ENCODE results near the gene COMT.

Gene COMT

DNA sequence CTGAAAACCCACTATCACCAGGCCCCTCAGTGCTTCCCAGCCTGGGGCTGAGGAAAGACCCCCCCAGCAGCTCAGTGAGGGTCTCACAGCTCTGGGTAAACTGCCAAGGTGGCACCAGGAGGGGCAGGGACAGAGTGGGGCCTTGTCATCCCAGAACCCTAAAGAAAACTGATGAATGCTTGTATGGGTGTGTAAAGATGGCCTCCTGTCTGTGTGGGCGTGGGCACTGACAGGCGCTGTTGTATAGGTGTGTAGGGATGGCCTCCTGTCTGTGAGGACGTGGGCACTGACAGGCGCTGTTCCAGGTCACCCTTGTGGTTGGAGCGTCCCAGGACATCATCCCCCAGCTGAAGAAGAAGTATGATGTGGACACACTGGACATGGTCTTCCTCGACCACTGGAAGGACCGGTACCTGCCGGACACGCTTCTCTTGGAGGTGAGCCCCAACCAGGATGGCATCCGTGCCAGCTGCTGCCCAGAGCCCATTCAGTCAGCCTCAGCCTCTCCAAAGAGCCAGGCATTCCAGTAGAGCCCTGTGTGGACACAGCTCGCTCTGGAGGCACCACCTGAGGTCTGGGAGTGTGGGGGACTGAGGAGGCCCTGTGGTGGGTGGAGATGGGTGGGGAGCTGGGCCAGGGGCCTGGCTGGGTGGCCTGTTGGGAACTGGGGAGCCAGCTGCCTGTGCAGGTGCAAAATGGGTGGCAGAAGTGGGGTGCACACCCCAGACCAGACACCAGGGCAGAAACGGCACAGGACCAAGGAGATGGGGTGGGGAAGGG is 22.5 kb downstream of the COMT start:
- no peak for DNase-seq
- in situ Hi-C loops (cut with HindIII; ENCODE audit: low pct_ligation_motif_present, low pct_unique_long_range_greater_than_20kb, low sequenced_read_pairs): no loop called here

DNA sequence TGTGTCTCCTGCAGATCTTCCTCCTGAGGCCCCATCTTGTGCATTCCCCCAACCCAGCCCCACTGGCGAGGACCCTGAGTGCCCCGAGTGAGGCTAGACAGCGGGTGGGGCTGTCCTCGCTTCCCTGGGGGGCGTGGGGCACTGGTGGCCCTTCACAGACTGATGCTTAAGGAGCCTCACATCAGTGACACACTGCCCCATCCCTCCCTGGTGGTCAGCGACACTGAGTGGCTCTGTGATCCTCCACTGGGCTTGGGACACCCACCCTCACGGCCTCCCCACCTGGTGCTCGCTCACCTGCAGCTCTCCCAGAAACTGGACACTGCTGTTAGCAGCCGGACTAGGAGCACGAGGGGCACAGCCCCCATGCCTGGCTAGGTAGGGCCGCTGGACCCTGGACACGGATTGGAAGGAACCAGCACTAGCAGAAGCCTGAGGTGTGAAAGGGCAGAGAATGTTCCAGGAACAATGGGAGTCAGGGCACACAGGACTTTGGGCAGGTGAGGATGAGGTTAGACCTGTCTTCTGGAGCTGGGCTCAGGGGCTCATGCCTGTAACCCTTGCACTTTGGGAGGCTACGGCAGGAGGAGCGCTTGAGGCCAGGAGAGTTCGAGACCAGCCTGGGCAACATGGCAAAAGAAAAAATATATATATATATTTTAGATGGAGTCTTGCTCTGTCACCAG is 23.3 kb downstream of the COMT start:
- no peak for DNase-seq
- in situ Hi-C loops (cut with HindIII; ENCODE audit: low pct_ligation_motif_present, low pct_unique_long_range_greater_than_20kb, low sequenced_read_pairs): no loop called here

DNA sequence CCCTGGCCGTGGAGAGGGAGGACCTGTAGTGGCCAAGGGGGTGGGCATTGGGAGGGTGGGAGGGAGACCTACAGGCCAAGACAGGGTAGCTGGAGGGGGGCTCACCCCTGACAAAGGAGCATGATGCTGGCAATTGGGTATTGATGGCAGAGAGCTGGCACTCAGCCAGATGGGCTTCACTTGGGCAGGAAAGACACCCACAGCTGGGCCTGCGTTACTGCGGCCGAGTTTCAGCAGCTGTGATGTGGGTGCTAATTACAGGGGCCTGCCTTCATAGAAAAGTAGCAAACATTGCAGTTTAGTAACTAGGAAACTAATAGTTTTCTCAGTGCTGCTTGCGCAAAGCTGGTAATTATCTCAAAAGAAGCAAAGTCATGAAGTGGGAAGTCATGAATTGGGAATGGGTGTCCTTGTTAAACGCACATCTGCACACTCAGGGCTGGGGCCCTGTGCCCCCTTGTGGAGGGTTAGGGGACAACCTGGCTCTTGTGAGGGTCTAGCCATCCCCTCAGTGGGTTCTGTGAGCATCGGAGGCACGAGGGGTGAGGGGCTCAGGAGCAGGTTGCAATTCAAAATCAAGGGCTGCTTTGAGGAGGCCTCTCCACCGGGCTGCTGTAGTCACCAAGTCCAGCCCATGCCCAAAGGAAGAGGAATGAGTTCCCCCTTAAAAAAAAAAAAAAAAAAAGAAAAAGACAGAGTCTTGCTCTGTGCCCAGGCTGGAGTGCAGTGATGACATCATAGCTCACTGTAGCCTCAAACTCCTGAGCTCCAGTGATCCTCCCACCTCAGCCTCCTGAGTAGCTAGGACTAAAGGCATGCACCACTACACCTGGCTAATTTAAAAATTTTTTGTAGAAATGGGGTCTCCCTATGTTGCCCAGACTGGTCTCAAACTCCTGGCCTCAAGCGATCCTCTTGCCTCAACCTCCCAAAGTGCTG is 24.5 kb downstream of the COMT start:
- no peak for DNase-seq
- in situ Hi-C loops (cut with HindIII; ENCODE audit: low pct_ligation_motif_present, low pct_unique_long_range_greater_than_20kb, low sequenced_read_pairs): no loop called here

DNA sequence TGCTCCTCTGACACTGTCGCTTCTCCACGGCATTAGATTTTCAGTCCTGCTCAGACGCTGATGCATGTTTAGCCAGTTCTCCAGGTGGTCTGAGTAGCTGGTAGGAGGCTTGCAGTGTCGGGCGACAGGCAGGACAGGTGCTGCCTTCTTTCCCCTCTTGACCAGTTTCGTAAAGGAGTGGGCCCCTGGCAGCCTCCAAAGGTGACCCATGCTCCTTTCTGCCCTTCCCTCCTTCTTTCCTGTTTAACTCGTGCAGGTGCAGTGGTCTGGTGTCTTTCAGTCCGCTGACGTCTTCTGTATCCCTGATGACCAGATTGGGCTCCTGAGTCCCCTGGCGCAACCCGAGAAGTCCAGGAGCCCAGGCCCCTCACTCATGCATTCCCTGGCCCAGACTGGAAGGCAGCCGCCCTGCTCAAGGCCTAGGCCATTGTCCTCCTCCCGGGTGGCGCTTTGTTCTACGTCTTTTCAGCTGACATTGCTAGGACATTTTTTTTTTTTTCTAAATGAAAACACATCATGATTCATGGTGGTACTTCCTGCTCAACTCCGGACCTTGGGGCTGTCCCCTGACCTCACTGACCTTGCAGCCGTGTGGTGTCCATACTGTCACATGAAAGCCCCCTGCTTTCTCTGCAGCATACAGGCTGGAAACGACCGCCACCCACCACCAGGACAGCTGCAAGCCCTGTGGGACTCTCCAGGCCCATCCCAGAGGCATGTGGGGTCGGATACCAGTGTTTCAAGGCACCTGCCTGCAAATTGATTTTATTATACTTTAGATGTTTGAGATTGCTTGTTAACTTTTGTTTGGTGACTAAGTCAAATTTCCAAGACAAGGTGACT is 25.6 kb downstream of the COMT start:
- in situ Hi-C loops (cut with HindIII; ENCODE audit: low pct_ligation_motif_present, low pct_unique_long_range_greater_than_20kb, low sequenced_read_pairs): no loop called here

DNA sequence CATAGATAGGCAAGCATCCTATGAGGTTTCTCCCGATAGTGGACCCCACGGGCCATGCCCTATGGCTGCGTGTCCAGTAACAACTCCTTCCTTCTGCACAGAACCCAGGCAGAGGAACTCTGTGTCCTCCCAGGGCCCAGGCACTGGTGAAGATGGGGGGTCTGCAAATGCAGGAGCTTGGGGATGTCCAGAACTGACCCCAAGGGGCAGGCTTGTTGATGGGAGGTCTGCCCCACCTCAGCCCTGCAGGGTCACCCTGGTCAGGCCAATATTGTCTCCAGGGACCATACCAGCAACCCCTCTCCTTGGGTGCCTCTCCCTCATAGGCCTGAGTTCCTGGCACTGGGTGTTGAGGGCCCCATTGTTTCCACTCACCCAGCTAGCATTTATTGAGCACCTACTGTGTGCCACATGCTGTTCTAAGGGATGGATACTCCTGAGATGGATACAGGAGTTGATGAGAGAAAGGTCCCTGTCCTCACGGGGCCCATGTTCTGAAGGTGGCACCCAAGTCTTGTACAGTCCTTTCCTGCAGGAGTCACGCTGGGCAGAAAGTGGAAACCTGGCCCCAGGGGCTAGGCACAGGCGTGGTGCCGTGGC is 26.4 kb downstream of the COMT start:
- in situ Hi-C loops (cut with HindIII; ENCODE audit: low pct_ligation_motif_present, low pct_unique_long_range_greater_than_20kb, low sequenced_read_pairs): no loop called here
- DNase-seq: no peak

More for the DNA sequence above, 25.6 kb downstream of the COMT start:
- no peak for DNase-seq

DNA sequence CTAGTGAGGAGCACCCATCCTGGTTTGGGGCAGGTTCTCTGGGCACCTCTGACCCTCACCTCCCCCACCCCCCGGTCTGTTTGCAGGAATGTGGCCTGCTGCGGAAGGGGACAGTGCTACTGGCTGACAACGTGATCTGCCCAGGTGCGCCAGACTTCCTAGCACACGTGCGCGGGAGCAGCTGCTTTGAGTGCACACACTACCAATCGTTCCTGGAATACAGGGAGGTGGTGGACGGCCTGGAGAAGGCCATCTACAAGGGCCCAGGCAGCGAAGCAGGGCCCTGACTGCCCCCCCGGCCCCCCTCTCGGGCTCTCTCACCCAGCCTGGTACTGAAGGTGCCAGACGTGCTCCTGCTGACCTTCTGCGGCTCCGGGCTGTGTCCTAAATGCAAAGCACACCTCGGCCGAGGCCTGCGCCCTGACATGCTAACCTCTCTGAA is 26.9 kb downstream of the COMT start:
- DNase-seq: no peak
- in situ Hi-C loops (cut with HindIII; ENCODE audit: low pct_ligation_motif_present, low pct_unique_long_range_greater_than_20kb, low sequenced_read_pairs): no loop called here

DNA sequence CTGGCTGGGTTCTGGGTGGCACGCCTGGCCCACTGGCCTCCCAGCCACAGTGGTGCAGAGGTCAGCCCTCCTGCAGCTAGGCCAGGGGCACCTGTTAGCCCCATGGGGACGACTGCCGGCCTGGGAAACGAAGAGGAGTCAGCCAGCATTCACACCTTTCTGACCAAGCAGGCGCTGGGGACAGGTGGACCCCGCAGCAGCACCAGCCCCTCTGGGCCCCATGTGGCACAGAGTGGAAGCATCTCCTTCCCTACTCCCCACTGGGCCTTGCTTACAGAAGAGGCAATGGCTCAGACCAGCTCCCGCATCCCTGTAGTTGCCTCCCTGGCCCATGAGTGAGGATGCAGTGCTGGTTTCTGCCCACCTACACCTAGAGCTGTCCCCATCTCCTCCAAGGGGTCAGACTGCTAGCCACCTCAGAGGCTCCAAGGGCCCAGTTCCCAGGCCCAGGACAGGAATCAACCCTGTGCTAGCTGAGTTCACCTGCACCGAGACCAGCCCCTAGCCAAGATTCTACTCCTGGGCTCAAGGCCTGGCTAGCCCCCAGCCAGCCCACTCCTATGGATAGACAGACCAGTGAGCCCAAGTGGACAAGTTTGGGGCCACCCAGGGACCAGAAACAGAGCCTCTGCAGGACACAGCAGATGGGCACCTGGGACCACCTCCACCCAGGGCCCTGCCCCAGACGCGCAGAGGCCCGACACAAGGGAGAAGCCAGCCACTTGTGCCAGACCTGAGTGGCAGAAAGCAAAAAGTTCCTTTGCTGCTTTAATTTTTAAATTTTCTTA is 27.8 kb downstream of the COMT start:
- in situ Hi-C loops (cut with HindIII; ENCODE audit: low pct_ligation_motif_present, low pct_unique_long_range_greater_than_20kb, low sequenced_read_pairs): no loop called here
- DNase-seq: no peak

DNA sequence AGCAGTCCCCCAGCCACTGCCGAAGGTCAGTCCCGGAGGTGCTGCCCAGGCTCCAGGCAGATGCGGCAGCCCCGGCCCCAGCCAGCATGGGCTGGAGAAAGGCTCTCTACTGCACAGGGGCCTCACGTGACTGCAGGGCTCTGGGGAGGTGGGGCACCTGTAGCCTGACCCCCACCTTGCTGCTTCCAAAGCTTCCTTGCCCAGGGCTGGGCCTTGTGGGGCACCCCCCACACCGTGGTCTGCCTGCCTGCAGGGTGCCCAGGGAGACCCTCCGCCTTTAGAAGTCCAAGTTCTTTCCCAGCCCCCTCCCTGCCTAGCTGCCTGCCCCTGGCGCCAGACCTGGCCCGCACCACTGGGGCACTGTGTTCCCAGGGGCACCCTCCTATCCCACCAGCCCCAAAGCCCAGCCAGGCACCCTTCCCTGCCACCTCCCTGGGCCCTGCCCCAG is 28.5 kb downstream of the COMT start:
- no peak for DNase-seq
- in situ Hi-C loops (cut with HindIII; ENCODE audit: low pct_ligation_motif_present, low pct_unique_long_range_greater_than_20kb, low sequenced_read_pairs): no loop called here

DNA sequence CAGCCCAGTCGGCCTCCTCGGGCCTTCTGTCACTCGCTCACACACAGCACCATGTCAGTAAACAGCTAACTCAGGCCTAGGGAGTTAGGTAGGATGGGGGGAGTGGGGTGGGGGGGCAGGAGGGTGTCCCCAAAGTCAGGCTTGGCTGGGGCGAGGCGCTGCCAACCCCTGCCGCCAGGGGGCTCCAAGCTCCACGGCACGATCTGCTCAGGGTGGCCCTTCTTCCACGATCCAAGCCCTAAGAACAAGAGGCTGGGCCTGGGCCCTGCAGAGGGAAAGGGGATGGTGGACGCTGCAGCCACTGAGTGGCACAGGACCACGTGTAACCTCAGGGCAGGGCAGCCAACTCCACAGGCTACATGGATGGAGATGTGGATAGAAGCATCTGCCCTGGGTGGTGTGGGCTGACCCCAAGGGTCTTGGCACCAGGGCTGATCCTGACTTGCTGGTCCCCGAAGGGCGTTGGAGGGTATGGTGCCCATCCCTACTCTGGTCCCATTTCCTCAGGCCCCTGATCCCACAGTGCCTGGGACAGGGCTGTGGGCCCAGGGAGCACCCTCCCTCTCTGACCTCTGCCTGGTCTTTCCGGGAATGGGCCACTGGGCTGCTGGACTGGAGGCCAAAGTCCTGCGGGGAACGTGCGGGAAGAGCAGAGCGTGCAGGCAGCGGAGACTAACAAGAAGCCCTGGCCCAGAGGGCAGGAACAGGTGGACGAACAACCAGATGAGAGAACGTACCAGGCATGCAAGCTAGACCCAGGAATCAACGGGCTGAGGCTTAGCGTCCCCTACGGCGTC is 29.1 kb downstream of the COMT start:
- peak; percentile 52 for DNase-seq
- in situ Hi-C loops (cut with HindIII; ENCODE audit: low pct_ligation_motif_present, low pct_unique_long_range_greater_than_20kb, low sequenced_read_pairs): no loop called here

DNA sequence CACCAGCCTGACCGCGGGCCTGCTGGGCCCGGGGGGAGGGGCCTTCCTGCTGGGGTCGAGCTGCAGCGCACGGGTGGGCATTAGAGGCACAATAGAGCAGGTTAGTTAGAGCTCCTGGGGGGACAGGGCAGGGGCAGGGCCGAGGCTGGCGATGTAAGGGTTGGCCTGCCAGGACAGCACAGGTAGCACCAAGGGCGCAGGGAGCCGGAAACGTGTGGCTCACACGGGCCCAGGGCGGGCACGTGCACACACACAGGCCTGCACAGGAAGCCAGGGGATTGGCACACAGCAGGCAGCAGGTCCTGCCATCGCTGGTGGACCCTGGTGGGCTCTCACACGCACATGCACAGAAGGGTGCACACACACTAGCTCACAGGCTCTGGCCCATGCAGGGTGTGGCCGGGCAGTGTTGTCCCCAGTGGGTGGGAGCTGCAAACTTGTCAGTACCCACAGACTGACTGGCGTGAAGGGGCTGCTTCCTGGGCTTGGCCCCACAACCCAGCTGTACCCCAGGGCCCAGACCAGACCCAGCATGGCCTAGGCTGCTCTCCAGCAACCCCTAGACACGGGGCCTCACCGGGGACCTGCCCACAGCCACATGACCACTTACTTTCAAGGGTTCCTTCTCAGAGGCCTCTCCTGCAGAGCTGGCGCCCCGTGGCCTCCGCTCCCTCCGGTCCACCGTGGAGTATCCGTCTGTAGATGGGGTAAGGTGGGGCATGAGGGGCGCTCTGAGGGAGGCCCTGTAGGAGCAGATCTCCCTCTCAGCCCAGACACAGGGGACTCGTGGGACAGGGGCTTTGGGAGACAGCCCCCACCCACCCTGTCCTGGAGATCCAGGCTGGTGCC is 29.9 kb downstream of the COMT start:
- in situ Hi-C loops (cut with HindIII; ENCODE audit: low pct_ligation_motif_present, low pct_unique_long_range_greater_than_20kb, low sequenced_read_pairs): no loop called here
- DNase-seq: no peak

DNA sequence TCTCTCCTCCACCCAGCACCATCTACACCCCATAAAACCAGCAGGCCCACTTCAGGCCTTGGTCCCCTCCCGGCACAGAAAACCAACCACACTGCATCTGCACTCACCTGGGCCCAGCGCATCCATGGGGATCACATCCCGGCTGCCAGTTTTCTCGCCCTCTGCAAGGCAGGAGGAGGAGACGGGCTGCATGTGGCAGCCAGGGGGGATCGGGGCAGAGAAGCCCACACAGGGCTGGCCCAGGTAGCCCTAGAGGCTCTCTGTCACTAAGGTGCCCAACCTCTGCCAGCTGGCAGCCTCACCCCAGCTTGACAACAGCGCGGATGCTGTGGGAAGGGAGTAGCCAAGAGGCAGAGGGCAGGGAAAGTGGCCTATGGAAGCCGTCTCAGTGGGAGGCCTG is 30.7 kb downstream of the COMT start:
- DNase-seq: no peak
- in situ Hi-C loops (cut with HindIII; ENCODE audit: low pct_ligation_motif_present, low pct_unique_long_range_greater_than_20kb, low sequenced_read_pairs): no loop called here

DNA sequence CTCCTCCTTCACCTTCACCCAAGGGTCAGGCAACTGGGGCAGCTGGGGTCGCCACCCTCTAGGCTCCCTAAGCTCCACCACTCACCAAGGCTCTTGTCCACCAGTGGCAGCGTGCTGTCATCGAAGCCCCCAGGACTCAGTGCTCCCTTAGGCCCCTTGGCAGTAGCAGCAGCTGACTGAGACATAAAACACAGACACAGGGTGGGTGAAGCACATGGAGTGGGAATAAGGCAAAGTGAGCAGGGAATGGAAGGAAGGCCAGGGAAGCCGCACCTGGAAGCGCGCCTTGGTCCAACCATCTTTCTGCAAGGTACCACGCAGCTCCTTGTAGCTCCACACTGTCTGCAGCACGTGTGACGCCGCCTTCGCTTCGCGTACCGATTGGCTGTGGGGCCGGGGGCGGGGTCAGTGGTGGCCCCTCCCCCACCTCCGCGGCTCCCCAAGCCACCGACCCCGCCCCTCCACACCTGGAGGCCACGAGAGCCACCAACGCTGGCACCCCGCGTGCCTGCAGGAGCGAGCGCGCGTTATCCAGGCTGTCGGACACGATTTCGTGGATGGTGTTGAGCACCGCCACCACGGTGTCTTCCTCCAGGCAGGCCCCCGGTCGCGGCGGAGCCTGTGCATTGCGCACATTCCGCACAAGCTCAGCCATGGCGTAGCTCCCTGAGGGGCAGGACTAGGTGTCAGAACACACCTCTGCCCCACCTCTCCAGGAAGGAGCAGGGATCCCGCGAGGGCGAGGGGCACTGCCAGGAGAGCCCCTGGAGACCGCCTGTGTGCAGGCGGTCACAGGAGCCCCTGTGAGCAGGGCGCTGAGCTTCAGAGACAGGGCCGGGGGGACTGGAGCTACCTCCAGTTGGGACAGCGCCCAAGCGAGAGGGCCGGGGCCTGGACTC is 31.3 kb downstream of the COMT start:
- no peak for DNase-seq
- in situ Hi-C loops (cut with HindIII; ENCODE audit: low pct_ligation_motif_present, low pct_unique_long_range_greater_than_20kb, low sequenced_read_pairs): no loop called here

DNA sequence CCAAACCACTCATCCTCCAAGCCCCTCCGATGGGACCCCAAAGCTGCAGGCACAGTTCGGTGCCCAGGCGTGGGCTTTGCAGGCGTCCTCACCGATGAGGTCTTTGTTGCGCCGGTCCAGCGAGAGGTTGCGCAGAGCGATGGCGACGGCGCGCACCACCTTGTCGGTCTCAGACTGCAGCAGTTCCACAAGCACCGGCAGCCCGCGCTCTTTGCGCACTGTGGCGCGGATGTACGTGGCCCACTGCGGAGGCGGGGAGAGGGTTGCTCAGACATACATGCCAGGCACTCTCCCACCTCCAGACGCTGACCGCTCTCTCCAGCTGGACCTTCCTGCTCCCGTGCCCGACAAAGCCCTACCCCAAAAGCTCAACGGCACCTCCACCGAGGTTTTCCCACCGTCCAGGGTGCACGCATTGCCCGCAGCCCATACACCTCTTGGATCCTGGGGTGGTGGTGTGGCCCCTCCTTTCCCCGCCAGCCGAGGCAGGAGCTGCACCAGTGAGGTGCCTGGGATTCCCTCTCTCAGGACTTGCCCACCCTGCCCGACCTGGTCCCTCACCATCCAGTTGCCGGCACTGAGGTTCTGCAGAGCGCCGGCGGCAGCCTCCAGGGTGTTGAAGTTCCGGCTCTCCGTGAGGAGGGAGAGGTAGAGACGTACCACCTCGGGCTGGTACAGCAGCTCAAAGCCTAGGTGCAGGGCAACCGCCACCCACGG is 32.1 kb downstream of the COMT start:
- in situ Hi-C loops (cut with HindIII; ENCODE audit: low pct_ligation_motif_present, low pct_unique_long_range_greater_than_20kb, low sequenced_read_pairs): no loop called here
- DNase-seq: no peak

DNA sequence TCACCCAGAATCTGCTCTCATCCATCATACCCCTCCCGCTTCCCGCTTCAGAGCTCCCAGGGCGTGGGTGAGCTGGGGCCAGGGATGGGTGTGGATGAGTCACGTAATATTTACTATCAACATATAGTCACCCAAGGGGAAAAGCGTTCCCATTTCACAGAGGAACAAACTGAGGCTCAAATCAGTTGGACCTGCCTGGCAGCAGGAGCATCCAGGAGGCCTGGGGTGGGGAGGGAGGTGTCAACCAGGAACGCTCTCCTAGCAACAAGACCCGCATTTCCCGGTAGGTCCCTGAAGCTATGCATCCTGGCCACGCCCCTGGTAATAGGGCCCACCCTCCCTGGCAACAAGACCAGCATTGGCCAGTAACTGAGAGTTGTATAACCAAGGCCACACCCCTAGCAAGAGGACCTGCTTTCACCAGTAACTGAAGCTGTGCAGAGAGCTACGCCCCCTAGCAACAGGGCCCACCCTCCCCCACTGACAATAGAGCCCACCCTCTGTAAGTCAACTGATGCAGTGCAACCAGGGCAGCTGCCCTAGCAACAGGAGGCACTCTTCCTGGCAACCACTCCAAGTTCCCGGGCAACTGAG is 32.8 kb downstream of the COMT start:
- in situ Hi-C loops (cut with HindIII; ENCODE audit: low pct_ligation_motif_present, low pct_unique_long_range_greater_than_20kb, low sequenced_read_pairs): no loop called here
- peak; percentile 46 for DNase-seq
